IPS DF 4.7 (cell line): ENCODE results near the gene KRT5.
A peak's percentile ranks its signal among the peaks of the same experiment; 100 is the strongest.
"Not testable (repeated sequence)": the region's sequence is repeated elsewhere in the genome, so short reads cannot be mapped to it uniquely, and the experiment has no call there.

ENCODE experiments used
- DNase-seq: peaks from one replicate; pipeline ENCODE4 v3.0.0-alpha.2; 2013; ENCODE audit warnings: low spot score; ENCODE audit errors: extremely low read depth

Gene KRT5

GRCh38 chr12:52495389-52495788 lies 24.8 kb downstream of the KRT5 start:
- DNase-seq = peak; percentile 28

GRCh38 chr12:52494518-52494917 lies 25.7 kb downstream of the KRT5 start:
- no peak for DNase-seq

GRCh38 chr12:52494100-52494499 lies 26.1 kb downstream of the KRT5 start:
- DNase-seq = no peak

- DNase-seq = no peak
Observed at GRCh38 chr12:52493172-52493571, 27.0 kb downstream of the KRT5 start, which contains the start of gene KRT6A. TSS of gene KRT6A (minus strand) at chr12:52493257. CDS start at chr12:52493188, 69 bp downstream.

- DNase-seq = not testable (repeated sequence)
Observed at GRCh38 chr12:52492405-52492804, 27.8 kb downstream of the KRT5 start.

- DNase-seq = not testable (repeated sequence)
Observed at GRCh38 chr12:52491495-52491894, 28.7 kb downstream of the KRT5 start.

GRCh38 chr12:52488736-52489135 lies 31.5 kb downstream of the KRT5 start:
- no peak for DNase-seq

- not testable (repeated sequence) for DNase-seq
Observed at GRCh38 chr12:52487744-52488443, 32.3 kb downstream of the KRT5 start.

- DNase-seq = no peak
Observed at GRCh38 chr12:52487211-52487610, 33.0 kb downstream of the KRT5 start.

GRCh38 chr12:52486166-52487105 lies 33.8 kb downstream of the KRT5 start:
- no peak for DNase-seq

- no peak for DNase-seq
Observed at GRCh38 chr12:52480073-52480472, 40.1 kb downstream of the KRT5 start.

- DNase-seq = no peak
Observed at GRCh38 chr12:52477651-52478050, 42.5 kb downstream of the KRT5 start.

- DNase-seq = no peak
Observed at GRCh38 chr12:52474212-52474611, 46.0 kb downstream of the KRT5 start.

- no peak for DNase-seq
Observed at GRCh38 chr12:52473768-52474167, 46.4 kb downstream of the KRT5 start, which contains the start of gene KRT6C. TSS of gene KRT6C (minus strand) at chr12:52473805. CDS start at chr12:52473737, 68 bp downstream.

GRCh38 chr12:52469853-52470252 lies 50.3 kb downstream of the KRT5 start:
- DNase-seq = no peak

GRCh38 chr12:52464897-52465296 lies 55.3 kb downstream of the KRT5 start:
- DNase-seq = no peak
